Ureter (tissue), 1 donor: ENCODE results near the gene RBBP5. TPM values are rescaled to one million over a fixed set of nuclear protein-coding genes. Genes with fewer than 3 reads are reported as not detected.

ENCODE experiments used
- total RNA-seq: library from RNA; stranded (reverse); gene quantifications from one replicate; pipeline ENCODE4 v1.2.4, GENCODE V29; 2023
- donor health status: DM: yes; HTN: yes; CAD: no.

The RBBP5 gene
- total RNA-seq, 1 donor from 2014 or later: 13.7 TPM

Other genes starting within 250 kb of the RBBP5 start
- 0.42 TPM for gene CNTN2, start 78.8 kb downstream of the RBBP5 start, total RNA-seq
- gene TMEM81, start 37.5 kb downstream of the RBBP5 start, total RNA-seq: 1.5 TPM
- gene DSTYK, start 89.7 kb upstream of the RBBP5 start, total RNA-seq: 12.6 TPM
- 0.55 TPM for gene TMCC2, start 106.0 kb upstream of the RBBP5 start, total RNA-seq
- gene NUAK2, start 199.8 kb upstream of the RBBP5 start, total RNA-seq: 0.96 TPM
- gene KLHDC8A, start 234.9 kb upstream of the RBBP5 start, total RNA-seq: not detected